AG04450 (cell line): Measurements from ENCODE around the gene DLGAP5. TPM values are rescaled to one million over a fixed set of nuclear protein-coding genes. Genes with fewer than 3 reads are reported as not detected.

ENCODE experiments used
- CTCF ChIA-PET: fragments of 300-600, 350-600 bp; formaldehyde crosslinking; extraction: SDS; loops from one replicate; lab custom pipeline; 2022; ENCODE audit warnings: antibody characterized with exemption, inconsistent platforms; lab: Charles Lee
- POLR2A ChIA-PET: fragments of 350-600 bp; formaldehyde crosslinking; extraction: SDS; loops from one replicate; lab custom pipeline; 2021; ENCODE audit warnings: antibody characterized with exemption, inconsistent platforms; lab: Yijun Ruan, JAX
- DNase-seq: peaks from one replicate; pipeline ENCODE4 v3.0.0-alpha.2; 2011; ENCODE audit warnings: low read depth, low spot score
- H3K27ac ChIP-seq: one replicate; pipeline ENCODE4 v1.5.1; 2012; ENCODE audit warnings: low read depth, low read length, control low read depth
- H3K27me3 ChIP-seq: one replicate; pipeline ENCODE4 v1.6.0; 2012; ENCODE audit warnings: low read length; ENCODE audit not compliant: control insufficient read depth, insufficient read depth
- H3K4me3 ChIP-seq: 2 replicates; pipeline ENCODE4 v1.5.1; 2011; ENCODE audit warnings: mild to moderate bottlenecking, low read depth, low read length, control low read depth
- H3K9me3 ChIP-seq: 2 replicates; pipeline ENCODE4 v1.5.1; 2012; ENCODE audit warnings: low read length; ENCODE audit not compliant: control insufficient read depth, insufficient read depth
- polyA plus RNA-seq: library from polyadenylated mRNA; depleted of rRNA; stranded (reverse); fragments of >200 nt; gene quantifications from 2 replicates; pipeline ENCODE4 v1.2.3, GENCODE V29; 2011; rRNA removed
- TF ChIP-seq, protein P1 (sequence below): IDR thresholded peaks from 2 replicates; pipeline ENCODE4 v1.5.1; 2011; ENCODE audit warnings: low read depth, low read length, control low read depth, inconsistent platforms

DLGAP5 gene
- polyA plus RNA-seq, 1 experiment, result 16.4 TPM

DNA sequence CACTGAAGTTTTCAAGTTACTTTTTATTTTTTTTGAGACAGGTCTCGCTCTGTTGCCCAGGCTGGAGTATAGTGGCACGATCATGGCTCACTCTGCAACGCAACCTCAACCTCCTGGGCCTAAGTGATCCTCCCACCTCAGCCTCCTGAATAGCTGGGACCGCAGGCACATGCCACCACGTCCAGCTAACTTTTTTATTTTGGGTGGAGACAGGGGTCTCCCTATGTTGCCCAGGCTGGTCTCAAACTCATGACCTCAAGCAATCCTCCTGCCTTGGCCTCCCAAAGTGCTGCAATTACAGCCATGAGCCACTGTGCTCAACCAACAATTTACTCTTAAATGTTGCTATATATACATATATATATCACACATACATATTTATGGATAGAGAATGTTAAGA is 89.7 kb downstream of the DLGAP5 start:
- ChIA-PET CTCF (interaction anchor here (0.6 kb wide), 1 partner anchor 12 kb away, joined by 11 read pairs; no protein-coding TSS in a partner anchor), POLR2A (no interaction called here)
- Histone ChIP-seq H3K27ac (peak overlapping the region; percentile 85), H3K27me3 (no peaks in the 10 kb centered on the region), H3K4me3 (no peak overlapping the region), H3K9me3 (peaks cover 9% of the 10 kb centered on the region; the same call in 1 of the 2 replicates)
- DNase-seq, result no peak
- TF ChIP-seq, protein P1, sequence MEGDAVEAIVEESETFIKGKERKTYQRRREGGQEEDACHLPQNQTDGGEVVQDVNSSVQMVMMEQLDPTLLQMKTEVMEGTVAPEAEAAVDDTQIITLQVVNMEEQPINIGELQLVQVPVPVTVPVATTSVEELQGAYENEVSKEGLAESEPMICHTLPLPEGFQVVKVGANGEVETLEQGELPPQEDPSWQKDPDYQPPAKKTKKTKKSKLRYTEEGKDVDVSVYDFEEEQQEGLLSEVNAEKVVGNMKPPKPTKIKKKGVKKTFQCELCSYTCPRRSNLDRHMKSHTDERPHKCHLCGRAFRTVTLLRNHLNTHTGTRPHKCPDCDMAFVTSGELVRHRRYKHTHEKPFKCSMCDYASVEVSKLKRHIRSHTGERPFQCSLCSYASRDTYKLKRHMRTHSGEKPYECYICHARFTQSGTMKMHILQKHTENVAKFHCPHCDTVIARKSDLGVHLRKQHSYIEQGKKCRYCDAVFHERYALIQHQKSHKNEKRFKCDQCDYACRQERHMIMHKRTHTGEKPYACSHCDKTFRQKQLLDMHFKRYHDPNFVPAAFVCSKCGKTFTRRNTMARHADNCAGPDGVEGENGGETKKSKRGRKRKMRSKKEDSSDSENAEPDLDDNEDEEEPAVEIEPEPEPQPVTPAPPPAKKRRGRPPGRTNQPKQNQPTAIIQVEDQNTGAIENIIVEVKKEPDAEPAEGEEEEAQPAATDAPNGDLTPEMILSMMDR, result no peak

DNA sequence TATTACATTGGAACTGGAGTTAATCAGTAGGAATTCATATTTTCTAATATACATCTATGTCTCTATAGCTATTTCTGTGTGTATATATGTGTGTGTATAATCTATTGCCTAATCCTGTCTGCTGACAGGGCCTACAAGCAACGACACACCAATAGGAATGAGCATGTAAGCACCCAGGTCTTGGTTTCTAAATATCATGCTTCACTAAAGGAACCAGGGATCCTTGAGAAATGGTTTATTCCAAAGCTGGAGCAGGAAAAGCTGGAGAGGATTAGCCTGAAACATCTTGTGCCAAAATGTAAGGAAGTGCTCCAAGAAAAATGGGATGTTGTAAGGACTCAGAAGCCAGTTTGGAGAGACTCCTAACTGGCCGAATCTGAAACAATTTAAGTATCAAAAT is 91.6 kb downstream of the DLGAP5 start:
- peaks cover 9% of the 10 kb centered on the region; the same call in 1 of the 2 replicates for H3K9me3 ChIP-seq
- H3K4me3 ChIP-seq, result no peak overlapping the region
- peak overlapping the region; percentile 39 for H3K27ac ChIP-seq
- no peaks in the 10 kb centered on the region for H3K27me3 ChIP-seq
- peak; percentile 20 for DNase-seq
- TF ChIP-seq, protein P1, result no peak
- ChIA-PET CTCF (interaction anchor here (1.0 to 1.2 kb wide), 3 partner anchors 10 to 61 kb away, joined by 4 to 6 read pairs (median 4); no protein-coding TSS in a partner anchor), POLR2A (interaction anchor here (0.7 to 1.2 kb wide), 3 partner anchors 8 to 73 kb away, joined by 3 to 6 read pairs (median 6); partner anchors contain the start of genes SOCS4 and WDHD1)

DNA sequence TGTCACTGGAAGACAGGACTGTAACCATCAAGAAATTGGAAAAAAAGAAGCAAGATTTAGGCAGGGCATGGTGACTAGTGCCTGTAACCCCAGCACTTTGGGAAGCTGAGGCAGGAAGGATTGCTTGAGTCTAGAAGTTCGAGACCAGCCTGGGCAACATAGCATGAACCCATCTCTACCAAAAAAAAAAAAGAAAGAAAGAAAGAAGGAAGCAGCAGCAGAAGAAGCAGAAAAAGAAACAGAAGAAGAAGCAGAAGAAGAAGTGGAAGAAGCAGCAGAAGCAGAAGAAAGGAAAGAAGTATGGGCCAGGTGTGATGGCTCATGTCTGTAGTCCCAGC is 92.9 kb downstream of the DLGAP5 start:
- no peak for DNase-seq
- H3K27me3 ChIP-seq, result no peaks in the 10 kb centered on the region
- ChIA-PET CTCF (no interaction called here), POLR2A (no interaction called here)
- no peak overlapping the region for H3K4me3 ChIP-seq
- TF ChIP-seq, protein P1, result no peak
- no peaks in the 10 kb centered on the region for H3K9me3 ChIP-seq
- H3K27ac ChIP-seq, result no peak overlapping the region

Other genes with a start within 250 kb of the DLGAP5 start
- gene WDHD1, start 164.5 kb downstream of the DLGAP5 start, polyA plus RNA-seq, result 4.2 and 6.7 TPM in 2 replicates
- 8.1 and 11.1 TPM in 2 replicates for gene SOCS4, start 164.3 kb downstream of the DLGAP5 start, polyA plus RNA-seq
- 65.3 and 86.7 TPM in 2 replicates for gene MAPK1IP1L, start 139.9 kb downstream of the DLGAP5 start, polyA plus RNA-seq
- gene LGALS3, start 62.3 kb downstream of the DLGAP5 start, polyA plus RNA-seq, result 303 and 383 TPM in 2 replicates
- gene FBXO34, start 79.8 kb upstream of the DLGAP5 start, polyA plus RNA-seq, result 26.8 and 30.9 TPM in 2 replicates
- 12.2 and 14.9 TPM in 2 replicates for gene ATG14, start 220.2 kb upstream of the DLGAP5 start, polyA plus RNA-seq
- gene TBPL2, start 249.0 kb upstream of the DLGAP5 start, polyA plus RNA-seq, result not detected in 2 replicates